ENCODE measurements around the gene USP4.
"Not testable (repeated sequence)": the region's sequence is repeated elsewhere in the genome, so short reads cannot be mapped to it uniquely, and the experiment has no call there.

USP4 gene

DNA sequence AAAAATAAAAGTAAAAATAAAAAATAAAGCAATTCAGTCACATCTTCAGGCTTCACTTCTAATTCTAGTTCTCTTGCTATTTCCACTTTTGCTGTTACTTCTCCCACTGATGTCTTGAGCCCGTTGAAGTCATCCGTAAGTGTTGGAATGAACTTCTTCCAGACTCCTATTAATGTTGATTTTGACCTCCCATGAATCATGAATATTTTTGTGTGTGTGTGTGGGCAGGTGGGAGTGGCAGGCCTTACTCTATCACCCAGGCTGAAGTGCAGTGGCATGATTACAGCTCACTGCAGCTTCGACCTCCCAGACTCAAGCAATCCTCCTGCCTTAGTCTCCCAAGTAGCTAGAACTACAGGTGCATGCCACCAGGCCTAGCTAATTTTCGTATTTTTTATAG lies 10.7 kb downstream of the USP4 start (continued):
- TF ChIP-seq GLI2 (tag by site-specific recombination; IDR thresholded peaks at IDR 0.05; ENCODE audit: borderline replicate concordance, low read depth): no peak

DNA sequence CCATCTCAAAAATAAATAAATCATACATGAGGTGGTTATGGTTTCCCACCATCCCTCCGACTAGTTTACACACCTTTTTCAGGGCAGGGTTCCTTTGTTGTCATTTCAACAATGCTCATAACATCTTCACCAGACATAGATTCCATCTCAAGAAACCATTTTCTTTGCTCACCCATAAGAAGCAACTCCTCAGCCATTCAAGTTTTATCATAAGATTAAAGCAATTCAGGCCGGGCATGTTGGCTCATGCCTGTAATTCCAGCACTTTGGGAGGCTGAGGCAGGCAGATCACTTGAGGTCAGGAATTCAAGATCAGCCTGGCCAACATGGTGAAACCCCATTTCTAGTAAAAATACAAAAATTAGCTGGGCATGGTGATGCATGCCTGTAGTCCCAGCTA lies 11.5 kb downstream of the USP4 start:
- CTCF ChIA-PET; H3K4me3 ChIP-seq (ENCODE audit: low read depth, low read length); H3K9me3 ChIP-seq (ENCODE audit: control insufficient read depth, insufficient read depth, low read depth, low read length); H3K4me1 ChIP-seq (ENCODE audit: control insufficient read depth, insufficient read depth, low read length); H3K27ac ChIP-seq (ENCODE audit: extremely low read depth, low read depth, low read length); POLR2A ChIA-PET: not testable (repeated sequence)
- H3K36me3 ChIP-seq (ENCODE audit: control insufficient read depth in 2 of 2, insufficient read depth in 1 of 2, low read length in 2 of 2): peaks cover 8 to 68% of the 10 kb centered on the region in 2 experiments; a peak in 2 of 3 replicates

DNA sequence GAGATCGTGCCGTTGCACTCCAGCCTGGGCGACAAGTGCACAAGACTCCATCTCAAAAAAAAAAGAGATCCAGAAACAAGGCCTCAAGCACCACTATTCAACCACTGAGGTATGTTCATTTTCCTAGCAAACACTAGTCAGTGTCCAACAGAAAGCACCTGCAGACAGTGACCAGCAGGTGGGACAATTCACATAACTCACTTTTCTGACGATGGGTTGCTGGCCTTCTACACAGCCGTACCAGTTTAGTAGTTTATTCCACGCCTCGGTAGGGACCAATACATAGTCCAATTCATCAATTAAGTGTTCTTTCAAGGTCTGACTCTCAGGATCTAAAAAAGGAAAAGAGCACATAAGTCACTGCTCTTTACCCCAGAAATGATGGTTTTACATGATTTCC lies 12.4 kb downstream of the USP4 start:
- CTCF ChIA-PET: no interaction called here

More for the DNA sequence above, 12.4 kb downstream of the USP4 start:
- no peaks in the 10 kb centered on the region for H3K9me3 ChIP-seq (ENCODE audit: control insufficient read depth, insufficient read depth, low read depth, low read length)
- POLR2A ChIA-PET: no interaction called here
- H3K4me3 ChIP-seq (ENCODE audit: low read depth, low read length): no peak overlapping the region
- no peaks in the 10 kb centered on the region for H3K4me1 ChIP-seq (ENCODE audit: control insufficient read depth, insufficient read depth, low read length)
- peaks cover 6 to 67% of the 10 kb centered on the region in 2 experiments; a peak in 2 of 3 replicates for H3K36me3 ChIP-seq (ENCODE audit: control insufficient read depth in 2 of 2, insufficient read depth in 1 of 2, low read length in 2 of 2)
- no peak overlapping the region for H3K27ac ChIP-seq (ENCODE audit: extremely low read depth, low read depth, low read length)
- TF ChIP-seq ZNF791 (tag by site-specific recombination; IDR thresholded peaks at IDR 0.05): no peak
- TF ChIP-seq, protein P1, sequence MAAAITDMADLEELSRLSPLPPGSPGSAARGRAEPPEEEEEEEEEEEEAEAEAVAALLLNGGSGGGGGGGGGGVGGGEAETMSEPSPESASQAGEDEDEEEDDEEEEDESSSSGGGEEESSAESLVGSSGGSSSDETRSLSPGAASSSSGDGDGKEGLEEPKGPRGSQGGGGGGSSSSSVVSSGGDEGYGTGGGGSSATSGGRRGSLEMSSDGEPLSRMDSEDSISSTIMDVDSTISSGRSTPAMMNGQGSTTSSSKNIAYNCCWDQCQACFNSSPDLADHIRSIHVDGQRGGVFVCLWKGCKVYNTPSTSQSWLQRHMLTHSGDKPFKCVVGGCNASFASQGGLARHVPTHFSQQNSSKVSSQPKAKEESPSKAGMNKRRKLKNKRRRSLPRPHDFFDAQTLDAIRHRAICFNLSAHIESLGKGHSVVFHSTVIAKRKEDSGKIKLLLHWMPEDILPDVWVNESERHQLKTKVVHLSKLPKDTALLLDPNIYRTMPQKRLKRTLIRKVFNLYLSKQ (tag by site-specific recombination; IDR thresholded peaks at IDR 0.05; ENCODE audit: borderline replicate concordance): no peak
- no peak for TF ChIP-seq ZNF184 (tag by site-specific recombination; IDR thresholded peaks at IDR 0.05)
- TF ChIP-seq ZNF404 (tag by site-specific recombination; IDR thresholded peaks at IDR 0.05): no peak
- TF ChIP-seq ZNF133 (tag by site-specific recombination; IDR thresholded peaks at IDR 0.05): no peak
- TF ChIP-seq, protein P2, sequence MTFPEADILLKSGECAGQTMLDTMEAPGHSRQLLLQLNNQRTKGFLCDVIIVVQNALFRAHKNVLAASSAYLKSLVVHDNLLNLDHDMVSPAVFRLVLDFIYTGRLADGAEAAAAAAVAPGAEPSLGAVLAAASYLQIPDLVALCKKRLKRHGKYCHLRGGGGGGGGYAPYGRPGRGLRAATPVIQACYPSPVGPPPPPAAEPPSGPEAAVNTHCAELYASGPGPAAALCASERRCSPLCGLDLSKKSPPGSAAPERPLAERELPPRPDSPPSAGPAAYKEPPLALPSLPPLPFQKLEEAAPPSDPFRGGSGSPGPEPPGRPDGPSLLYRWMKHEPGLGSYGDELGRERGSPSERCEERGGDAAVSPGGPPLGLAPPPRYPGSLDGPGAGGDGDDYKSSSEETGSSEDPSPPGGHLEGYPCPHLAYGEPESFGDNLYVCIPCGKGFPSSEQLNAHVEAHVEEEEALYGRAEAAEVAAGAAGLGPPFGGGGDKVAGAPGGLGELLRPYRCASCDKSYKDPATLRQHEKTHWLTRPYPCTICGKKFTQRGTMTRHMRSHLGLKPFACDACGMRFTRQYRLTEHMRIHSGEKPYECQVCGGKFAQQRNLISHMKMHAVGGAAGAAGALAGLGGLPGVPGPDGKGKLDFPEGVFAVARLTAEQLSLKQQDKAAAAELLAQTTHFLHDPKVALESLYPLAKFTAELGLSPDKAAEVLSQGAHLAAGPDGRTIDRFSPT (tag by site-specific recombination; IDR thresholded peaks at IDR 0.05): no peak
- TF ChIP-seq, protein P3, sequence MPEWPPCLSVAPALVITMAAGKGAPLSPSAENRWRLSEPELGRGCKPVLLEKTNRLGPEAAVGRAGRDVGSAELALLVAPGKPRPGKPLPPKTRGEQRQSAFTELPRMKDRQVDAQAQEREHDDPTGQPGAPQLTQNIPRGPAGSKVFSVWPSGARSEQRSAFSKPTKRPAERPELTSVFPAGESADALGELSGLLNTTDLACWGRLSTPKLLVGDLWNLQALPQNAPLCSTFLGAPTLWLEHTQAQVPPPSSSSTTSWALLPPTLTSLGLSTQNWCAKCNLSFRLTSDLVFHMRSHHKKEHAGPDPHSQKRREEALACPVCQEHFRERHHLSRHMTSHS (tag by site-specific recombination; IDR thresholded peaks at IDR 0.05): no peak
- no peak for TF ChIP-seq ZBTB17 (tag by site-specific recombination; IDR thresholded peaks at IDR 0.05)
- TF ChIP-seq, protein P4, sequence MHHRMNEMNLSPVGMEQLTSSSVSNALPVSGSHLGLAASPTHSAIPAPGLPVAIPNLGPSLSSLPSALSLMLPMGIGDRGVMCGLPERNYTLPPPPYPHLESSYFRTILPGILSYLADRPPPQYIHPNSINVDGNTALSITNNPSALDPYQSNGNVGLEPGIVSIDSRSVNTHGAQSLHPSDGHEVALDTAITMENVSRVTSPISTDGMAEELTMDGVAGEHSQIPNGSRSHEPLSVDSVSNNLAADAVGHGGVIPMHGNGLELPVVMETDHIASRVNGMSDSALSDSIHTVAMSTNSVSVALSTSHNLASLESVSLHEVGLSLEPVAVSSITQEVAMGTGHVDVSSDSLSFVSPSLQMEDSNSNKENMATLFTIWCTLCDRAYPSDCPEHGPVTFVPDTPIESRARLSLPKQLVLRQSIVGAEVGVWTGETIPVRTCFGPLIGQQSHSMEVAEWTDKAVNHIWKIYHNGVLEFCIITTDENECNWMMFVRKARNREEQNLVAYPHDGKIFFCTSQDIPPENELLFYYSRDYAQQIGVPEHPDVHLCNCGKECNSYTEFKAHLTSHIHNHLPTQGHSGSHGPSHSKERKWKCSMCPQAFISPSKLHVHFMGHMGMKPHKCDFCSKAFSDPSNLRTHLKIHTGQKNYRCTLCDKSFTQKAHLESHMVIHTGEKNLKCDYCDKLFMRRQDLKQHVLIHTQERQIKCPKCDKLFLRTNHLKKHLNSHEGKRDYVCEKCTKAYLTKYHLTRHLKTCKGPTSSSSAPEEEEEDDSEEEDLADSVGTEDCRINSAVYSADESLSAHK (tag by site-specific recombination; IDR thresholded peaks at IDR 0.05): no peak
- no peak for TF ChIP-seq ZNF623 (tag by site-specific recombination; IDR thresholded peaks at IDR 0.05)
- TF ChIP-seq ZNF555 (tag by site-specific recombination; conservative IDR thresholded peaks at IDR 0.05): no peak
- TF ChIP-seq, protein P5, sequence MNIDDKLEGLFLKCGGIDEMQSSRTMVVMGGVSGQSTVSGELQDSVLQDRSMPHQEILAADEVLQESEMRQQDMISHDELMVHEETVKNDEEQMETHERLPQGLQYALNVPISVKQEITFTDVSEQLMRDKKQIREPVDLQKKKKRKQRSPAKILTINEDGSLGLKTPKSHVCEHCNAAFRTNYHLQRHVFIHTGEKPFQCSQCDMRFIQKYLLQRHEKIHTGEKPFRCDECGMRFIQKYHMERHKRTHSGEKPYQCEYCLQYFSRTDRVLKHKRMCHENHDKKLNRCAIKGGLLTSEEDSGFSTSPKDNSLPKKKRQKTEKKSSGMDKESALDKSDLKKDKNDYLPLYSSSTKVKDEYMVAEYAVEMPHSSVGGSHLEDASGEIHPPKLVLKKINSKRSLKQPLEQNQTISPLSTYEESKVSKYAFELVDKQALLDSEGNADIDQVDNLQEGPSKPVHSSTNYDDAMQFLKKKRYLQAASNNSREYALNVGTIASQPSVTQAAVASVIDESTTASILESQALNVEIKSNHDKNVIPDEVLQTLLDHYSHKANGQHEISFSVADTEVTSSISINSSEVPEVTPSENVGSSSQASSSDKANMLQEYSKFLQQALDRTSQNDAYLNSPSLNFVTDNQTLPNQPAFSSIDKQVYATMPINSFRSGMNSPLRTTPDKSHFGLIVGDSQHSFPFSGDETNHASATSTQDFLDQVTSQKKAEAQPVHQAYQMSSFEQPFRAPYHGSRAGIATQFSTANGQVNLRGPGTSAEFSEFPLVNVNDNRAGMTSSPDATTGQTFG (tag by site-specific recombination; IDR thresholded peaks at IDR 0.05; ENCODE audit: borderline replicate concordance): no peak
- no peak for TF ChIP-seq ZNF221 (tag by site-specific recombination; IDR thresholded peaks at IDR 0.05; ENCODE audit: borderline replicate concordance)
- TF ChIP-seq, protein P6, sequence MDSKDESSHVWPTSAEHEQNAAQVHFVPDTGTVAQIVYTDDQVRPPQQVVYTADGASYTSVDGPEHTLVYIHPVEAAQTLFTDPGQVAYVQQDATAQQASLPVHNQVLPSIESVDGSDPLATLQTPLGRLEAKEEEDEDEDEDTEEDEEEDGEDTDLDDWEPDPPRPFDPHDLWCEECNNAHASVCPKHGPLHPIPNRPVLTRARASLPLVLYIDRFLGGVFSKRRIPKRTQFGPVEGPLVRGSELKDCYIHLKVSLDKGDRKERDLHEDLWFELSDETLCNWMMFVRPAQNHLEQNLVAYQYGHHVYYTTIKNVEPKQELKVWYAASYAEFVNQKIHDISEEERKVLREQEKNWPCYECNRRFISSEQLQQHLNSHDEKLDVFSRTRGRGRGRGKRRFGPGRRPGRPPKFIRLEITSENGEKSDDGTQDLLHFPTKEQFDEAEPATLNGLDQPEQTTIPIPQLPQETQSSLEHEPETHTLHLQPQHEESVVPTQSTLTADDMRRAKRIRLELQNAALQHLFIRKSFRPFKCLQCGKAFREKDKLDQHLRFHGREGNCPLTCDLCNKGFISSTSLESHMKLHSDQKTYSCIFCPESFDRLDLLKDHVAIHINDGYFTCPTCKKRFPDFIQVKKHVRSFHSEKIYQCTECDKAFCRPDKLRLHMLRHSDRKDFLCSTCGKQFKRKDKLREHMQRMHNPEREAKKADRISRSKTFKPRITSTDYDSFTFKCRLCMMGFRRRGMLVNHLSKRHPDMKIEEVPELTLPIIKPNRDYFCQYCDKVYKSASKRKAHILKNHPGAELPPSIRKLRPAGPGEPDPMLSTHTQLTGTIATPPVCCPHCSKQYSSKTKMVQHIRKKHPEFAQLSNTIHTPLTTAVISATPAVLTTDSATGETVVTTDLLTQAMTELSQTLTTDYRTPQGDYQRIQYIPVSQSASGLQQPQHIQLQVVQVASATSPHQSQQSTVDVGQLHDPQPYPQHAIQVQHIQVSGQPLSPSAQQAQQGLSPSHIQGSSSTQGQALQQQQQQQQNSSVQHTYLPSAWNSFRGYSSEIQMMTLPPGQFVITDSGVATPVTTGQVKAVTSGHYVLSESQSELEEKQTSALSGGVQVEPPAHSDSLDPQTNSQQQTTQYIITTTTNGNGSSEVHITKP (tag by site-specific recombination; IDR thresholded peaks at IDR 0.05): no peak
- no peak for TF ChIP-seq BCL11A (tag by site-specific recombination; IDR thresholded peaks at IDR 0.05; ENCODE audit: low read depth)
- no peak for TF ChIP-seq ZNF530 (tag by site-specific recombination; IDR thresholded peaks at IDR 0.05; ENCODE audit: low read depth)
- TF ChIP-seq ZNF311 (tag by site-specific recombination; IDR thresholded peaks at IDR 0.05; ENCODE audit: borderline replicate concordance): no peak
